Stimulated activated CD4-positive, alpha-beta T cell treated with anti-CD3 and anti-CD28 coated beads, Interleukin-2, amount 100 ng/mL, for 48 hours (primary cell): ENCODE results near the gene PRCC.

ENCODE experiments used
- DNase-seq, 2 donors: peaks; one replicate each; pipeline ENCODE4 v3.0.0-alpha.2; 2020

Gene PRCC

DNA sequence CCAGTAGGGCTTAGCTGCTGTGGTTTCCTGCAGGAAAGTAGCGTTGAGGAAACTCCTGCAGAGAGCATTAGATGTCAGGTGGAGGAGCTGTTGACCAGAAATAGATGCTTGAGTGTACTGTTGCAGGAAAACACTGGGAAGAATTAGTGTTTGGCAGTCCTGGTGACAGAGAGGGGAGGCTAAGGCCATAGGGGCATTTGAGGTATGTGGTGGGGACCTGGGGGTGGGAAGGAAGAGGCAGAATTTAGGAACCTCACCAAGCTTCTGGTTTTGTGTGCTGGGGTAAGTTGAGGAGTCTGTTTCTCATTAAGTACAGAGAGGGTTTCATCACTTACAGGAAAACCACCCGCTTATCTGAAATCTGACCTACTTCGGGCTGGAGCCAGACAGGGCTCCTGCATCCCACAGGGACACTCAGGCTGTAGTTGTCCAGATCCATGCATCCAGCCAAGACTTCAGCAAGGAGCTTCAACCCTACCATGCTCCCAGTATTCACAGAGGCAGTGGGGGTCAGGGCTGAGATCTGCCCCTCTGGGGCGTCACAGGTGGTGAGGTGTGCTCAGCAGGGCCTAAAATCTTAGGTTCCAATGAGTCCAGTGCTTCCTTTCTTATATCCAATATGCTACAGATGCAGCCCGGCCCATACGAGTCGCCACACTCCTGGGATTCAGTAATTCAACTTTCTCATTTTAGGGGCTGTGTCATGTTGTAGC lies 34.2 kb downstream of the PRCC start:
- DNase-seq: no peak

DNA sequence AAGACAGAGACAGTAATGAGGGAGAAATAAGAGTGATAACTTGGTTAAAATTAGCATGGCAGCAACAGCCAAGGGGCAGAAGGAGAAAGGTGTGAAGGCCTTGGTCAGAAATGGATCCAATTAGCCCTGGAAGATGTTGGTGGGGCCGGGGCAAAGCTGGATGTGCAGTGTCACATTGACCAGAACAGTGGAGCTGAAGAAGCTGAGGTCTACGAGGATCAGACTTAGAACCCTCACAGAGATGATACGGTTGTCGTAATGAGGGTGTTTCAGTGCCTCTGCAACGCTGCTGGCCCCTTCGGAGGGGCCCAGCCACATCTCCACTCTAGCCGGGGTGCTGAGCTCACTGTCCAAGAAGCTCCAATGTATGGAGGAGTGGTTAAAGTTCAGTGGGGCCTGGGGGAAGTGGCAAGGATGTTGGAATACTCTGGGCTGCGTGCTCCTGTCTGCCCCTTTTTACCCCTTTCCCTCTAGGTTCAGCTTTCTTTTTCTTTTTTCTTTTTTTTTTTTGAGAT lies 35.1 kb downstream of the PRCC start:
- DNase-seq: no peak

DNA sequence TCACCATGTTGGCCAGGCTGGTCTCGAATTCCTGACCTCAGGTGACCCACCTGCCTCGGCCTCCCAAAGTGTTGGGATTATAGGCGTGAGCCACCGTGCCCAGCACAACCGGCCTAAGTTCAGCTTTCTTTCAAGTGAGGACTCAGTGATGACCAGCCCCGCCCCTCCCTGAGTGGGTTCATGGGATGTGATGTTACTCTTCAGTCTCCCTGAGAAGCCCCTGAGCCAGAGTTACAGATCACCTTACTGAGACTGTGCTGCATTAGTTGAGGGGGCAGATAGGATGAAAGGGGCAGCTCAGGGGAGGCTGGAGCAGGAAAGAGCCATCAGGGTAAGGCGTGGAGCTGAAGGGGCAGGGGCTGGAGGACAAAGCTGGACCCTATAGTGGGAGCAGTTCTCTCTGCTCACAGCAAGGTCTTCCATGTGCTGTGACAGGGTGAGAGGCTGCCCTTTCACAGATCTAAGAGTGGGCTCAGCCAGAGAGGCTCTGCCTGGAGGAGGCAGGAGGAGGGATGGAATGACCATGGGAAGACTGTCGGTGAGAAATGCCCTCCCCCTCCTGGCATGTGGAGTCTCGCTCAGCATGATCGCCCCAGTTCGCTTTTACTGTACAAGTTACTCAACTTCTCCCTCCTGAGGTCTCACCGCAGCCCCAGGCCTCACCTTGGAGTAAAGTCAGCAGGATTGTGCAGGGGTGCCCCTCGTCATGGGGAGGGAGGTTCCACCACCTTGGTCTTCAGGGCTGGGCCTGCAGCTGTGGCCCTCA lies 35.9 kb downstream of the PRCC start:
- no peak for DNase-seq

GRCh38 chr1:156804026-156804425 lies 36.7 kb downstream of the PRCC start:
- no peak for DNase-seq

GRCh38 chr1:156804572-156805243 lies 37.4 kb downstream of the PRCC start:
- no peak for DNase-seq

DNA sequence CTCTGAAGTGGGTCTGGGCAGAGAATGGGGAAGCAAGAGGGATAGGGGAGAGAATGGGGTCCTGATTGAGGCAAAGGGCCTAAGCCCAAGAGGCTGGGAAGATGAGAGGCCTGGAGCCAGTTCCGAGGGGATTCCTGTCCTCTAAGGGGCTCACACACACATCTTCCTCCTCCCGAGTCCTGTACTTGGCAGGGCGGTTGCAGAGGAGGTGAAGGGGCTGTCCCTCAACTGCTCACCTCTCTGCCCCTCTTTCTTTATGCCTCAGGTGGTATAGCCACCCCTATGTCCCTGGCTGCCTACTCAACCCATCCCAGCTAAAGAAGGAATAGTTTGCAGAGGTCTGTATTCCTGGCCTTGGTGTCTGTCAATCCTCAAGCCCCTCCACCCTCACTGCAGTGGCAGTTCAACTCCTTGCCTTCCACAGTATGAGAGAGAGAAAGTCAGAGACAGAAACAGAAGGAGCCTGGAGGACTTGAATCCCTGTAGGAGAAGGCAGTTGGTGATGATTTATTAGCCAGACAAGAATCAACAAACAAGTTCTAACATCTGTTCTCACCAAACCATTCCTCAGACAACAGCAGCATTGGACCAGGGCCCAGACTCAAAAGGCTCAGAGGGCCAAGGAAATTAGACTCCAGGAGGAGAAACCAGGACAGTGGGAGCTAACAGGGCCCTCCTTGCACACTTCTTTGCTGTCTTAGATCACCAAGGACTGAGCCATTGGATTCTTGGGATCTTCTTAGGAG lies 38.6 kb downstream of the PRCC start:
- no peak for DNase-seq

DNA sequence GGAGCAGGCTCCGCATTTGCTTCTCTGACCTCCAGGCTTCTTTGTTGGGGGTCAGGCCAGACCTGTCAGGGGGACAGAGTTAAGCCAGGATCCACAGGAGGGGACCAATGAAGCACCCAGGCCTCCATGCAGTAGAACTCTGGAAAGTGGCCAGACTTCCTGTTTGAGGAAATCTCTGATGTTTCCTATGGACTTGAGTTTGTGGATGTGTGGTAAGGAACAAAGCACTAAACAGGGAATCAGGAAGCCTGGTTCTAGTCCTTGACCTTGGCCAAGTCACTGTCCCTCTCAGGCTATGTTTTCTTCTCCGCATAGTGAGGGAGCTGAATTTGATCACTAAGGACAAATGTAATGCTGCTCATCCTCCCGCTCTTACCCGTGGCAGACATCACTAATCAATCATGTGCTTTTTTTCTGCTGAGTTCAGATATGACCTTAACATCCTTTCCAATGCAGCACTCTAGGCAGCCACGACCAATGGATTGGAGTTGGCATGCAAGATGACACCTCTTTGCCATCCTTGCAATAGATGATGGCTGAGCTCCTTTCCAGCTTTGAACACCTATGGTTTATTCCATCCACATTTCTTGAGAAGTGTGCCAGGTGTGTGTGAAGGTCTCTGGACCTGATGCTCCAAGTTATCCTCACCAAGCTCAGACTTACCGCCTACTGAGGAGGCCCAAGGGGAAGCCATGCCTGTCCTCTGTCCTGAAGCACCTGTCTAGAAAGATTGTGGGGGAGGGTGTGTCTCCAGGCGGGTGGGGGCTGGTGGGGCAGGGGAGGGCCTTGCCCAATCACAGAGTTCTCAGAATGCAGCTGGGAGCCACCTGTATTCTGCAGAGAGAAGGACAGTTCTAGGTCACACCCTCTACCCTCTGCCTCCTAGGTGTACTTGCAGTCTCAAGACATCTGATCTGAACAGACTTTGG lies 39.4 kb downstream of the PRCC start:
- no peak for DNase-seq

- no peak for DNase-seq
Observed at GRCh38 chr1:156807627-156808026, 40.3 kb downstream of the PRCC start.

GRCh38 chr1:156808186-156809030 lies 41.1 kb downstream of the PRCC start:
- DNase-seq: no peak

GRCh38 chr1:156809281-156809680 lies 41.9 kb downstream of the PRCC start:
- DNase-seq: no peak

GRCh38 chr1:156809711-156810366 lies 42.5 kb downstream of the PRCC start:
- DNase-seq: no peak

- DNase-seq: no peak
Observed at GRCh38 chr1:156811168-156811567, 43.8 kb downstream of the PRCC start.

DNA sequence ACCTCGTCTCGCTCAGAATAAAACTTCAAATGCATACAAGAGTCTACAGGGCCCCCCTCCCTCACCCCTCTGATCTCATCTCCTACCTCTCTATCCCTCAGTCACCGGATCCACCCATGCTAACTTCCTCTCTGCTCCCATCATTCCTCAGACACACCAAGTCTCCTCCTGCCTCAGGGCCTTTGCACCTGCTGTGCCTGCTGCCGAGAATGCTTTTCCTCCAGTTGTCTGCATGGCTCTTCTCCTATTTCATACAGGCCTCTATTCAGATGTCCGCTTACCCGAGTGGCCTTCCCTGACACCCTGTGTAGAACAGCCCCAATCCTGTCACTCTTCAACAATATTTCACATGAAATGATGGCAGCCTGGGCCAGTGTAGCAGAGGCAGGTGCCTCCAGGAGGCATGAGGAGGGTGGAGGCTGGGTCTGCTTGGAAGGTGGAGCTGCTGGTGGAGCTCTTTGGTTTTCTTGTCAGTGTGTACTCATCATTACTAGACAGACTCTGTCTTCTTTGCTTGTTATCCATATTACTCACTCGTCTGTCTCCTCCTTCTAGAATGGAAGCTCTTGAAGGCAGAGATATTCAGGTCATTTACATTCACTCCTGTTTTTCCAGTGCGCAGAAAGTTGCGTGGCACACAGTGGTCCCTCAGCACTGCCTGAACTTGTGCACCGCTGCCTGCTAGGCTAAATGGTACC lies 45.1 kb downstream of the PRCC start:
- no peak for DNase-seq

- no peak for DNase-seq
Observed at GRCh38 chr1:156813298-156813697, 46.0 kb downstream of the PRCC start.

GRCh38 chr1:156813750-156814570 lies 46.6 kb downstream of the PRCC start:
- DNase-seq: peak; percentile 57 to 67

- DNase-seq: no peak
Observed at GRCh38 chr1:156814571-156815260, 47.4 kb downstream of the PRCC start.

DNA sequence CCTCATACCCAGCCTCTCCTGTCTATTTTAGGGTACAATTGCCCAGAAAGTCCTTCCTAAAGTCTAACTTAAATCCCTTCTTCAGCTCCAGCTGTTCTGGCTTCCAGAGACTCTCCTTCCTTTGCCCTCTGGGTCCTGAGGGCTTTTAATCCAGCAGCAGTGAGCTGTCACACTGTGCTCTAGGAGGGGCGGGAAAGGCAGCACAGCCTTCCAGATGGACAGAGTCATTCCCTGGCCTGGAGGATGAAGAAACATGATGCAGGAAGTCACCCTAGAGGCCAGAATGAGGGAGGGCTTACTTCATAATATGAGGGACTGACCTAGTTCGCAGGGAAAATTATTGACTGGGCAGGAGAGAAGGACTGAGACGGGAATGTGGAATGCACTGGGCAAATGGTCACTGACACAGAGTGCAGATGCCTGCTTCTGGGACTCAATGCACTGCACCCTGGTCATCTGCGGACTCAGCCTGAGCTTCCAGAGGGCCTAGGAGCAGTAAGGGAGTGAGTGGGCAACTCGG lies 48.0 kb downstream of the PRCC start:
- no peak for DNase-seq

GRCh38 chr1:156815961-156816422 lies 48.7 kb downstream of the PRCC start:
- DNase-seq: no peak
